C4-2B (cell line): ENCODE results near the gene ARHGAP26.

Experiments used
- ZFX ChIP-seq: fragments of 450-650 bp; IDR thresholded peaks from 2 replicates; pipeline ENCODE4 v1.6.1; 2017
- TF ChIP-seq, protein P1 (sequence below): fragments of 450-650 bp; conservative IDR thresholded peaks from 2 replicates; pipeline ENCODE4 v1.5.1; 2017; ENCODE audit warnings: mild to moderate bottlenecking

GRCh38 chr5:143224672-143225071 lies 454.5 kb downstream of the ARHGAP26 start:
- TF ChIP-seq, protein P1, sequence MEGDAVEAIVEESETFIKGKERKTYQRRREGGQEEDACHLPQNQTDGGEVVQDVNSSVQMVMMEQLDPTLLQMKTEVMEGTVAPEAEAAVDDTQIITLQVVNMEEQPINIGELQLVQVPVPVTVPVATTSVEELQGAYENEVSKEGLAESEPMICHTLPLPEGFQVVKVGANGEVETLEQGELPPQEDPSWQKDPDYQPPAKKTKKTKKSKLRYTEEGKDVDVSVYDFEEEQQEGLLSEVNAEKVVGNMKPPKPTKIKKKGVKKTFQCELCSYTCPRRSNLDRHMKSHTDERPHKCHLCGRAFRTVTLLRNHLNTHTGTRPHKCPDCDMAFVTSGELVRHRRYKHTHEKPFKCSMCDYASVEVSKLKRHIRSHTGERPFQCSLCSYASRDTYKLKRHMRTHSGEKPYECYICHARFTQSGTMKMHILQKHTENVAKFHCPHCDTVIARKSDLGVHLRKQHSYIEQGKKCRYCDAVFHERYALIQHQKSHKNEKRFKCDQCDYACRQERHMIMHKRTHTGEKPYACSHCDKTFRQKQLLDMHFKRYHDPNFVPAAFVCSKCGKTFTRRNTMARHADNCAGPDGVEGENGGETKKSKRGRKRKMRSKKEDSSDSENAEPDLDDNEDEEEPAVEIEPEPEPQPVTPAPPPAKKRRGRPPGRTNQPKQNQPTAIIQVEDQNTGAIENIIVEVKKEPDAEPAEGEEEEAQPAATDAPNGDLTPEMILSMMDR: no peak
- TF ChIP-seq ZFX: no peak
